Smooth muscle cell (in vitro differentiated cells): ENCODE results near the gene MYDGF. TPM values are rescaled to one million over a fixed set of nuclear protein-coding genes. Genes with fewer than 3 reads are reported as not detected.

Experiments
- DNase-seq: peaks from one replicate; lab custom pipeline; 2025; ENCODE audit not compliant: unreplicated experiment; lab: John Stamatoyannopoulos, UW
- H2AFZ ChIP-seq: fragments of 200-600 bp; sonication (generic); 2 replicates; pipeline ENCODE4 v1.6.0; 2016; ENCODE audit warnings: antibody characterized with exemption, low read depth, mild to moderate bottlenecking
- H3F3A ChIP-seq: fragments of 200-600 bp; sonication (generic); 2 replicates; pipeline ENCODE4 v1.6.0; 2017; ENCODE audit warnings: antibody characterized with exemption, low read depth
- H3K27ac ChIP-seq: fragments of 200-600 bp; sonication (generic); 2 replicates; pipeline ENCODE4 v1.5.1; 2016; ENCODE audit warnings: low read depth, mild to moderate bottlenecking
- H3K27me3 ChIP-seq: fragments of 200-600 bp; sonication (generic); 2 replicates; pipeline ENCODE4 v1.6.1; 2016; ENCODE audit warnings: low read depth, mild to moderate bottlenecking
- H3K36me3 ChIP-seq: fragments of 200-600 bp; sonication (generic); 2 replicates; pipeline ENCODE4 v1.5.1; 2016; ENCODE audit warnings: low read depth
- H3K4me1 ChIP-seq: fragments of 200-600 bp; sonication (generic); 2 replicates; pipeline ENCODE4 v1.5.1; 2016; ENCODE audit warnings: low read depth
- H3K4me2 ChIP-seq: fragments of 200-600 bp; sonication (generic); 2 replicates; pipeline ENCODE4 v1.6.0; 2016; ENCODE audit warnings: mild to moderate bottlenecking
- H3K4me3 ChIP-seq: fragments of 200-600 bp; sonication (generic); 2 replicates; pipeline ENCODE4 v1.5.1; 2016; ENCODE audit warnings: mild to moderate bottlenecking
- H3K79me2 ChIP-seq: fragments of 200-600 bp; sonication (generic); 2 replicates; pipeline ENCODE4 v1.6.0; 2016; ENCODE audit warnings: low read depth, mild to moderate bottlenecking
- H3K9ac ChIP-seq: fragments of 200-600 bp; sonication (generic); 2 replicates; pipeline ENCODE4 v1.6.0; 2016; ENCODE audit warnings: low read depth
- H3K9me3 ChIP-seq: fragments of 200-600 bp; sonication (generic); replicated peaks from 2 replicates; pipeline ENCODE4 v1.5.1; 2016; ENCODE audit warnings: low read depth
- H4K20me1 ChIP-seq: fragments of 200-600 bp; sonication (generic); 2 replicates; pipeline ENCODE4 v1.6.0; 2016; ENCODE audit warnings: low read depth
- CTCF ChIP-seq: fragments of 200-600 bp; sonication (generic); IDR thresholded peaks from 2 replicates; pipeline ENCODE4 v1.5.1; 2017; ENCODE audit warnings: borderline replicate concordance, mild to moderate bottlenecking, antibody characterized with exemption; ENCODE audit not compliant: insufficient read depth, poor library complexity, severe bottlenecking
- WGBS: methylation state at CpG from one replicate; pipeline ENCODE4 v1.1.7; 2016; ENCODE audit warnings: low lambda C conversion rate; 5-methylcytosine and 5-hydroxymethylcytosine counted together
- polyA plus RNA-seq: library from polyadenylated mRNA; unstranded; fragments of >200 nt; fragmentation: Nextera tagmentation; extraction: Ambion mirVana; gene quantifications from 2 replicates; pipeline ENCODE4 v1.2.1, GENCODE V29; 2016
- total RNA-seq: library from RNA; depleted of rRNA; stranded (reverse); fragments of >200 nt; gene quantifications from 2 replicates; pipeline ENCODE4 v1.2.3, GENCODE V29; 2014

Gene MYDGF
- total and polyA plus RNA-seq, 2 experiments from 2014 or later = 188 to 680 TPM

GRCh38 chr19:4709440-4710280 lies 39.5 kb upstream of the MYDGF start:
- H3K9ac ChIP-seq = no peak overlapping the region

GRCh38 chr19:4707956-4708650 lies 38.0 kb upstream of the MYDGF start:
- Histone ChIP-seq H3K36me3 (no peaks in the 10 kb centered on the region), H3K27ac (no peak overlapping the region), H3K4me1 (no peaks in the 10 kb centered on the region), H4K20me1 (no peaks in the 10 kb centered on the region), H2AFZ (no peak overlapping the region), H3F3A (no peaks in the 10 kb centered on the region), H3K9ac (no peak overlapping the region), H3K79me2 (no peaks in the 10 kb centered on the region), H3K27me3 (no peaks in the 10 kb centered on the region), H3K4me3 (no peak overlapping the region), H3K9me3 (no peaks in the 10 kb centered on the region), H3K4me2 (no peak overlapping the region)
- no peak for TF ChIP-seq CTCF
- 97% methylated on average over 10 of the region's 10 CpGs for WGBS
- no peak for DNase-seq

More at GRCh38 chr19:4709440-4710280, 39.5 kb upstream of the MYDGF start:
- Histone ChIP-seq H3K36me3 (no peaks in the 10 kb centered on the region), H3K27me3 (no peaks in the 10 kb centered on the region), H3K27ac (no peak overlapping the region), H4K20me1 (no peaks in the 10 kb centered on the region), H2AFZ (no peak overlapping the region), H3K4me2 (no peak overlapping the region), H3F3A (no peaks in the 10 kb centered on the region), H3K79me2 (no peaks in the 10 kb centered on the region), H3K9me3 (no peaks in the 10 kb centered on the region), H3K4me1 (no peaks in the 10 kb centered on the region), H3K4me3 (no peak overlapping the region)
- TF ChIP-seq CTCF = no peak
- no peak for DNase-seq
- 96% methylated on average over 20 of the region's 20 CpGs for WGBS

GRCh38 chr19:4707322-4707721 lies 37.2 kb upstream of the MYDGF start:
- no peaks in the 10 kb centered on the region for H3K27me3 ChIP-seq
- H4K20me1 ChIP-seq = no peaks in the 10 kb centered on the region
- H3K9ac ChIP-seq = no peak overlapping the region
- WGBS = 92% methylated on average over 12 of the region's 12 CpGs
- no peak for DNase-seq
- H2AFZ ChIP-seq = no peak overlapping the region
- no peak overlapping the region for H3K27ac ChIP-seq
- H3K4me2 ChIP-seq = no peak overlapping the region
- H3K9me3 ChIP-seq = no peaks in the 10 kb centered on the region
- H3K79me2 ChIP-seq = no peaks in the 10 kb centered on the region
- no peak overlapping the region for H3K4me3 ChIP-seq
- H3F3A ChIP-seq = no peaks in the 10 kb centered on the region
- H3K4me1 ChIP-seq = no peaks in the 10 kb centered on the region
- TF ChIP-seq CTCF = no peak
- no peaks in the 10 kb centered on the region for H3K36me3 ChIP-seq
